Fibroblast of lung (primary cell): Measurements from ENCODE around the gene SORCS2.

ENCODE experiments used
- EZH2 ChIP-seq: IDR thresholded peaks from 2 replicates; pipeline ENCODE4 v1.5.1; 2012; ENCODE audit warnings: low read length, control low read depth, mild to moderate bottlenecking; ENCODE audit errors: missing control alignments
- TF ChIP-seq, protein P1 (sequence below), 2 donors: IDR thresholded peaks in 1 of 2; conservative IDR thresholded peaks in 1 of 2; 1 replicate in 1 of 2; 2 replicates in 1 of 2; pipeline ENCODE4 v1.5.1; 2011 to 2012; ENCODE audit warnings: low read length in 2 of 2, control low read depth in 1 of 2, inconsistent platforms in 1 of 2, low read depth in 1 of 2, mild to moderate bottlenecking in 1 of 2

DNA sequence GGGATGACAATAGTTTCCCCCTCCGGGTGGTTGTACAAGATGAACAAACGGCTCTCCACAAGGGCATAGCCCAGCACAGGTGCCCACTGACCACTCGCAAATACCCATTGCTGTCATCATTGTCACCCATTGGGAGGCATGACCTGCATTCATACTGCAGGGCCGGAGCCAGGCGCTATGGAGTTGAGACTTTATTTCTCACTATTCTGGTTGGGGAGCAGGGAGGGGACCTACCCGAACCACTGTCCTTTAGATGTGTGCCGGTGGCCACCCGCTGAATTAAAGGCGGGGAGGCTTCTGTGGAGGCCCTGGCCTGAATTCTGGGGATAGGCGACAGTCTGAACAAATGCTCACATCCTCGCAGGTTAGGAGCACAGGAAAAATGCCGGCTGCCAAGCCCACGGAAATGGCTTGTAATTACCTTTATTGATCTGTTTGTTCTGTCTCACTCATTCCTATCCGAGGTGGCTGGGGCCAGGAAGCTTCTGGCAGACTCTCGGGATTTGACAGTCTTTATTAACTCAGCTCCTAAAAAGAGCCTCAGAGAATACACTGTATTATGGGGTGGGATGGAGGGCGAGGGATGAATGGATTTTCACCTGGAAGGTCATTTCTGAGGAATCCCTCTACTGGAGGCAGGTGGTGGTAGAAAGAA is 367.5 kb downstream of the SORCS2 start:
- TF ChIP-seq, protein P1, sequence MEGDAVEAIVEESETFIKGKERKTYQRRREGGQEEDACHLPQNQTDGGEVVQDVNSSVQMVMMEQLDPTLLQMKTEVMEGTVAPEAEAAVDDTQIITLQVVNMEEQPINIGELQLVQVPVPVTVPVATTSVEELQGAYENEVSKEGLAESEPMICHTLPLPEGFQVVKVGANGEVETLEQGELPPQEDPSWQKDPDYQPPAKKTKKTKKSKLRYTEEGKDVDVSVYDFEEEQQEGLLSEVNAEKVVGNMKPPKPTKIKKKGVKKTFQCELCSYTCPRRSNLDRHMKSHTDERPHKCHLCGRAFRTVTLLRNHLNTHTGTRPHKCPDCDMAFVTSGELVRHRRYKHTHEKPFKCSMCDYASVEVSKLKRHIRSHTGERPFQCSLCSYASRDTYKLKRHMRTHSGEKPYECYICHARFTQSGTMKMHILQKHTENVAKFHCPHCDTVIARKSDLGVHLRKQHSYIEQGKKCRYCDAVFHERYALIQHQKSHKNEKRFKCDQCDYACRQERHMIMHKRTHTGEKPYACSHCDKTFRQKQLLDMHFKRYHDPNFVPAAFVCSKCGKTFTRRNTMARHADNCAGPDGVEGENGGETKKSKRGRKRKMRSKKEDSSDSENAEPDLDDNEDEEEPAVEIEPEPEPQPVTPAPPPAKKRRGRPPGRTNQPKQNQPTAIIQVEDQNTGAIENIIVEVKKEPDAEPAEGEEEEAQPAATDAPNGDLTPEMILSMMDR (conservative IDR thresholded peaks at IDR 0.05 in 1 of 2, IDR thresholded peaks at IDR 0.05 in 1 of 2; ENCODE audit: low read depth in 1 of 2, low read length in 2 of 2), result no peak
- TF ChIP-seq EZH2, result no peak
